NCI-H226 (cell line): ENCODE measurements around the gene MAP3K14.
A peak's percentile ranks its signal among the peaks of the same experiment; 100 is the strongest.

ENCODE experiments used
- DNase-seq: peaks from one replicate; pipeline ENCODE4 v3.0.0-alpha.2; 2015

MAP3K14 gene

GRCh38 chr17:45231481-45232116, 85.2 kb downstream of the MAP3K14 start:
- no peak for DNase-seq

DNA sequence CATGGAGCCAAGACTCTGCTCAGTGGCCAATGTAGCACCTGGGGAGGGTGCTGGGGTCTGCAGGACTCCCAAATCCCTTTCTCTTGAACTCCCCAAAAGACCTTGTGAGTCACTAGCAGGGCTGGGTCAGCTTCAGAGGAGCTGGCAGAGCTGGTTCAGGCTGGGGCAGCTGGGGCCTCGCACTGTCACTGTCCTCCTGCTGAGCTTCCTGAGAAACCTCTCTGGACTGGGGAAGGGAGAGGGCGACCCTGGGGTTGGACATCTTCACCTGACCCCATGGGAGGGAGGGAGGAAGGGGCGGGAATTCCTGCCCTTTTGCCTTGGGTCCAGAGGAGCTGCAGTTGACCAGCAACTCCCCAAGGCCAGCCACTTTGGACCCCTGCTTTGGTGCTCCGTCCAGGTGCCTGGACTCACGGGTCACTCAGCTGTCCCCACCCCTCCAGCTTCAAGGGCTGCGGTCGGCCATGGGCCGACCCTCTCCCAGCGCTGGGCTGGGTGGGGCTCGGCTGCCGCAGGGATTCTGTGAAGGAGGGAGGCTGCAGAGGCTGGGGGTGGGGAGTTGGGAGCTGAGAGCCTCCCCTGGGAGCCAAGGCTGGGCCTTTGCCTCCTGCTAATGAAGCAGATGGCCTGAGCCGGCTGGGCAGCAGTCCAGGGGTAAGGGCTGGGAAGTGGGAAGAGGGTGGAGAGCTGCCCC, 85.9 kb downstream of the MAP3K14 start:
- DNase-seq = no peak

- DNase-seq = no peak
Observed at GRCh38 chr17:45230410-45230786, 86.4 kb downstream of the MAP3K14 start.

DNA sequence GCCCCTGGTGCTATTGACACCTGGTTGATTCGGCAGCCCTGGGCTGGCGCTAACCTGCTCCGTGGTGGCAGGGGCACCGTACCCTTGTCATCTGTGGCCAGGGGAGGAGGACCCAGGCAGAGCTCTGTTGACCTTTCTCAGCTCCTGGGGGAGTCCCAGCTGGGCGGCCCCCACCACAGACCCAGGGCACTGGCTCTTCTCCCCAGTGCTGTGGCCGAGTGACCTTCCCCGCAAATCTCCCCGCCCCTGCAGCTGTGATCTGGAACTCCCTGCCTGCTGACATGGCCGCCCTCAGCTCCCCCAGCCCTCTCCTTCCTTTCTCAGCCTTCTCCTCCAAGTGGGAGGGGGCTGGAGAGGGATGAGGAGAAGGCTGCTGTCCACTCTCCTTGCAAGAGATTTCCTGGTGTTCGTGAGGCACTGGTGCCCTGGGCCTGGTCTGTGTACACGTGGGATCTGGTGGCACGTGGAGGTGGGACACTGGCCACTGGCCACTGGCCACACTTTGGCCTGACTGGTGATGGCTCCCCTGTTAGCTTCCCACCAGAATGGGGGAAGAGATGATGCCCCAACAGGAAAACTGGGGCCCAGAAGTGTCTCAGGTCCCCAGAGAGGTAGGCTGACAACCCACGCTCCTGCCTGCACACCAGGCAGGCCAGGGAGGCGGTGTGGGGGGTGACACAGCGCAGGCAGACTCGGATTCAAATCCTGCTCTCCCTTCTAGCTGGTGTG, 87.0 kb downstream of the MAP3K14 start:
- no peak for DNase-seq

DNA sequence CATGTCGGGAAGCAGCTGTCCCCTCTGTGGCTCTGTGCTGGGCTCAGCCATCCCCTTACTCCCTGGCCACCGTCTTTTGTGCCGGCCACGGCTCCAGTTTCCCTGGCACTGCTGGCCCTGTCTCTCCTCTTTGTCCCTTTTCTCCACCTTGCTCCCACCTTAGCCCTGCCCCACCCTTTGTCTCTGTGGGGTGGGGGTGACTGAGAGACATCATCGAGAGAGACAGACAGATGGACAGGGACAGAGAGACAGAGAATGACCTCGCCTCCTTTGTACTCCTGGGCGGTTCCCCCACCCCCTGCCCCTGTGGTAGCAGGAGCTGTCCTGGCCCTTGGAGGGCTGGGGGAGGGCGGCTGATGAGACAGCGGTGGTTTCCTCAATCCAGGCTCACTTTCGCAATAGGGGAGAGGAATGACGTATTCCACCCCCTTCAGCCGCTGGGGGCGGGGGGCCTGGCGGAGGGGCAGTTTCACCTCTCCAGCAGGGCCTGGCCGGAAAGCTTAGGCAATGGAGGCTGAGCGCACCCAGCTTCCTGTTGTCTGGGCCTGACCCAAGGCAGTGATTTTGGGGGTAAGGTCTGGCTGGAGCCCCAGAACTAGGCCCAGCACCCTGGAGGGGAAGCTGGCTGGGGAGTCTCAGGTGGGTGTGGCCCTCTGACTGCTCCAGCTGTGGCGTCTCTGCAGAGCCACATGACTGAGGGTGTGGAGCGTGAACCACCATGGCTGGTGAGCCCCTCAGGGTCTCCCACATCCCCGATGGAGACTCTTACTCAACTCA, 87.9 kb downstream of the MAP3K14 start:
- peak; percentile 93 for DNase-seq

DNA sequence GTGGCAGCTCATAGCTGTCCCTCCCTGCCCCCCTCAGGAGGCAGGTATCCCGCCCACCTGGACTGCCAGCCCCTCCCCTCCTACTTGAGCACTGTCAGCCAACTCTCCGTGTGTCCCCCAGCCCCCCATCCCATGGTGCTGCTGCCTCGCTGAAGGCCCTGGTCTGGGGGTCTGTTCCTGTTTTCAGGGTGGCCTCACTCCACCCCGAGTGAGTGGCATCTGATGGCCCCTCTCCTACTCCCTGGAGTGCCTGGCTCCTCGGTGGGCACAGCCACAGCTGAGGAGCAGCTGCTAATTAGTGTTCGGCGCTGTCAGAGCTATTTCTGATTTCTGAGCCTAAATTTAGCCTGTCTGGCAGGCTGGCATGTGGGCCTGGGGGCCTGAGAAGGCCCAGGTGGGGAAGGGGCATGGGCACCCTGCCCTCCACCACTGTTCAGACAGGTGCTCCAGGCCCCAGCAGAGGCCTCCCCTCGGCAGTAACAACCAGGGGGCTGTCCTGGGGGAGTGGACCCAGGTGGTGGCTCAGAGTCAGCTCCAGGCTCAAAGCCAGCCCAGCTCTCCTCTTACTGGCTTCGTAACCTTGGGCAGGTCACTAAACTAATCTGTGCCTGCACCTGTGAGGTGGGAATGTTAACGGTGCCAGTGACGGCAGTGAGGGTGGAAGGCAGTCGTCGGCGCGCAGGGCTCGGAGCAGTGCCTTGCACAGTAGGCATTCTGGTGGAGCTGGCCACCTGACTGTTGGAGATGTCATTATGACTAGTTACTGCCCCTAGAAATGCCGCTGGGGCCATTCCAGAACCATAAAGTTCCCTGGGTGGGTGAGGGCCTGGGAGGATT, 88.7 kb downstream of the MAP3K14 start:
- no peak for DNase-seq

GRCh38 chr17:45227101-45227925, 89.5 kb downstream of the MAP3K14 start:
- no peak for DNase-seq

DNA sequence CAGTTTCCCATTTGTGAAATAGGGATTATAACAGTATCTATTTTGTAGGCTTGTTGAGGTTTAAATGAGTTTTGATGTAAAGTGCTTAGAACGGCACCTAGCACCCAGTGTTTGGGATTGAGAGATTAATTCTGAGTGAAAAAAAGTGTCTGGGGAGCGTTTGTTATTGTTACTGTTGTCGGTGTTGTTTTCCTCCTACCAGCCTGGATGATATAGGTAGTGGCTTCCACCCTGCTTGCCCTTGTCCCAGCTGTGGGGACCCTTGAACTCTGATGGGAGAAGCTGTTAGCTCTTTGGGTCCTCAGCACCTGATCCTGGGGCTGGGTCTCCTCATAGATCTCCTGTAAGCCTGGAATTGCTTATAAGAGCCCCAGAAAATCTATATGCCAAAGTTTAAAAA, 90.2 kb downstream of the MAP3K14 start:
- no peak for DNase-seq

DNA sequence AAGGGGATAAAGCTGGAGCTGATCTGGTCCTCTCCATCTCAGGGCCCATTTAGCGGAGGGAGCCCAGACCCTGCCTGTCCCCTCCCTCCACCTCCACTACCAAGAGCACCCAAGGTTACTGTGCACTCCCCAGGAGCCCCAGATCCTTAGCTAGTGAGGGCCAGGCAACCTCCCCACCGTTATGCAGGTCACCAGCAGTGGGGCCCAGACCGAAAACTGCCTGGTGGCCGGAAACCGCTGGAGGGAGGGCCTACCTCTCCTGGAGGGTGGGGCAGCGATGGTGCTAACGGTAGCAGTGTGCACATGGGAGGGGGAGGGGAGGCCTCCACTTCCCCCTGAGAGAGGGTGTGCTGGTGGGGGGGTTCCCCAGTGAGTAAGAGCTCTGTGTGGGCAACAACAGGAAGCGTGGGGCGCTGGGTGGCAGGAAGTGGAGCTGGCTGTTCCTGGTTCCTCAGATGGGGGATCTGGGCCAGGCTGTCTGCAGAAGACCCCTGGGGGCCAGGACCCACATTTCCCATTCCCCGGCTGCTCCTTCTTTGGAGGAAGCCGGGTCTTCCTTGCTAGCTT, 90.8 kb downstream of the MAP3K14 start:
- no peak for DNase-seq

- no peak for DNase-seq
Observed at GRCh38 chr17:45225051-45225700, 91.6 kb downstream of the MAP3K14 start.

DNA sequence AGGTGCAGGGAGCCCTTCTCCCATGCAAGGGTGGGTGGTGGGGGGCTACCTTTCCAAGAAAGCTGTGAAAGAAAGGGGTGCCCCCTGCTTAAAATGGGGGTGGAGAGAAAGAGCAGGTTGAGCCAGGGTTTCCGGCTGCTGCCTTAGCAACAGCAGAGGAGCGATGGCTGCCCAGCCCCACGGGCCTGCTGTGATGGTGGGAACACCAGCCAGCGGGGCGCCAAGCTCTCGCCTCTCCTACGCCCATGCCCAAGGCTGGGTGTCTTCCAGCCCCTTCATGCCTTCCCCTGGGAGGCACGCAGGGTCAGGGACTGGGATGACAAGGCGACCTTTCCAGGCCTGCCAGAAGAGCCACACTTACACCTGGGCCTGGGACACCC, 92.2 kb downstream of the MAP3K14 start:
- no peak for DNase-seq

DNA sequence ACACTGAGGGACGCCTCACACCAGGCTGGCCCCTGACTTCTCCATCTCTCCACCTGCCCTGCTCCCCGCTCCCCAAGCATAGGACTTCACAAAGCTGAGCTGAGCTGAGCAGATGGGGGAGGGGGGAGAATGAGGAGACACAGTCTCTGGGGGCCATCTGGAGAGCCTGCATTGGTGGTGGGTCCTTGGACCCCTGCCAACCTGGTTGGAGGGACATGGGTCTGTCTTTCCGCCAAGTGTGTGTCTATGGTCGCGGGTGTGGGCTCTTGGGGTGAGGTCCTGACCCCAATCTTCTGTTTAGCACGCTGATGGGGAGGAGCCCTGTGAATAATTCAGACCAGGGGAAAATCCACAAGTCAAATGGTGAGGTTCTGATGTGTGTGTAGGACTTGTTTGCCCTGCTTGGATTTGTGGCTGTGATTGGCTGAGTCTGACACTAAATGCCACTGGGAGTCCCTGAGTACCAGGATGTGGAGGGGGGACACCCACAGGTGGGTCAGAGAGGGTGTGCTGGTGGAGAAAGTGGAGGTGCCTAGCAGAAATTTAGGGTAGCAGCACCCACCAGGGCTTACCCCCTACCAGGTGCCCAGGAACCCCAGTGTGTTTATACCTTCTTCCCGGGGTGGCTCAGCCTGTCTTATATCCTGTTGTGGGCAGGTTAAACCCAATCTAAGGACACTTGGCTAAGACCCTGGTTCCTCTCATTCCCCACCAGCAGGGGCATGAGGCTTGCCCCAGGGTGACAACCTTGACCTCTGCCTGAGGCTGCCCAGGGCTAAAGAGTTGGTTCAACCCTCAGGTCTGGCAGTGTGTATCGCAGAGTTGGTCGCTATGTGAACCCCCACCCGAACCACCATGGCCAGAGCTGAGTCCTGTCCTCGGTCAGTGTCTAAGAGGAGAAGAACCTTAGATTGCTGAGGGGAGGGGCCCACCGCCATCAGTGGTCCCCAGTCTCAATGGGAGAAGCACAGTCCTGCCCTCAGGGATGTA, 93.0 kb downstream of the MAP3K14 start:
- DNase-seq = no peak

DNA sequence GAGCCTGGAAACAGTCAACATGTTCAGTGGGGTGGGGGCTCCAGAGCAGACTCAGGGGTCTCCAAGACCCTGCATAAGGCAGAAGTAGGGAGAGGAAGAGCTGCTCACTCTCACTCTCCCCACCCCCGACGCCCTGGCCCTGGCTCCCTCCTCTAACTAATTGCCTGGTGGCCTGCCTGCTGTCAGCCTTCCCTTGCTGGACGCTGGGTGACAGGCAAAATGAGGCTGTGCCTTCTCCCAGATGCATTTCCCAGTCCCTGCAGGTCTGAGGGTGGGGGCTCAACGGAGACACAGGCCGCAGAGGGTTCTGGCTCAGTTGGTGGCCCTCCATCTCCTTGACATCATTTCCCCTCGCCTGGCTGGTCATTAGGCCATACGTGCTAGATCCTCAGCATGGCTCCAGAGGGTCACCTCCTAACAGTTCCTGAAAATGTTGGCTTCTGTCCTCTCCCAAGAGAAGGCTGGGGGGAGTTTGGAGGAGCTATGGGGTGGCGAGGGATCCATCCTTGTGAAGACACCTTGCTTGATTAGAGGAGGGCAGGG, 93.8 kb downstream of the MAP3K14 start:
- no peak for DNase-seq

DNA sequence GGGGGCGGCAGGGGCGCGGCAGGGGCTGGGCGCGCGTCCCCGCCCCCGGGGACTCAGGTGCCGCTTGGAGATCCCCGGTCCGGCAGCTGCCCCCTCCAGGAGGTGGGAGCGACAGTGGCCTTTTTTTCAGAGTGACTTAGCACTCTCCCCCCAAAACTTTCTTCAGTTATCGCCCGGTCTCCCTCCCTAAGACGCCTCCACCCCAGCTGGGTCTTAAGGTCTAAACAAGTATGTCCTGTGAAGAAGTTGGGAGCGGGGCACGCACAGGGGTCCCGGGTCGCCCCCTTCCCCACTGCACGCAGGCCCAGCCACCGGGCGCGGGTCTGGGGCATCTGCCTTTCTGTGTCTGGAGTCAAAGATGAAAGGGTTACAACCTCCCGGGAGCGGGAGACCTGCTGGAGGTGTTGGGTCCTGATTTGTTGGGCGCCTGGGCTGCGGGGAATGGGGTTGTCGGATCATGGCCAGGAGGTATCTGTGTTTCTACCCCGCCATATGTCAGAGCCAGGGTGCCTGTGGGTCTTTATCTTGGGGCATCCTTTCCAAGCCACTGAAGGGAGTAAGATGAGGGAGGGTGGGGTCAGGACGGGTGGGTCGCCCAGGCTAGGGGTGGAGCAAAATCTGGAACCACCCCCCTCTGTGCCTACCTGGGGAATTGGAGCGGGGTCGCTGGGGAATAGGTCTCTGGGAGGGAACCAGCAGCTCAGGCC, 94.4 kb downstream of the MAP3K14 start:
- no peak for DNase-seq

DNA sequence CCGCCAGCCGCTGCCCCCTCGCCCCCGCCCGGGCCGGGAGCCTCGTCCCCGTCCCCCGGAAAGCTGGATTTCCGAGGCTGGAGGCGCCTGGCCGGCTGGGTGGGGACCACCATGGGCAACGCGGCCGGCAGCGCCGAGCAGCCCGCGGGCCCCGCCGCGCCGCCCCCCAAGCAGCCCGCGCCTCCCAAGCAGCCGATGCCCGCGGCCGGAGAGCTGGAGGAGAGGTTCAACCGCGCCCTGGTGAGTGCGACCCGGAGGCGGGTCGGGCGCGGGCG, 94.9 kb downstream of the MAP3K14 start:
- DNase-seq = no peak

GRCh38 chr17:45221081-45222013, 95.5 kb downstream of the MAP3K14 start, which contains the start of gene FMNL1:
FMNL1 (plus strand) TSS chr17:45221885; CDS start chr17:45222125, 240 bp downstream.
- no peak for DNase-seq

GRCh38 chr17:45220079-45220478, 96.7 kb downstream of the MAP3K14 start:
- DNase-seq = no peak
